NK-92 (cell line): ENCODE data around the gene VPS39.

Source experiments
- DNase-seq: peaks from one replicate; lab custom pipeline; 2025; ENCODE audit not compliant: unreplicated experiment; lab: John Stamatoyannopoulos, UW

Gene VPS39

DNA sequence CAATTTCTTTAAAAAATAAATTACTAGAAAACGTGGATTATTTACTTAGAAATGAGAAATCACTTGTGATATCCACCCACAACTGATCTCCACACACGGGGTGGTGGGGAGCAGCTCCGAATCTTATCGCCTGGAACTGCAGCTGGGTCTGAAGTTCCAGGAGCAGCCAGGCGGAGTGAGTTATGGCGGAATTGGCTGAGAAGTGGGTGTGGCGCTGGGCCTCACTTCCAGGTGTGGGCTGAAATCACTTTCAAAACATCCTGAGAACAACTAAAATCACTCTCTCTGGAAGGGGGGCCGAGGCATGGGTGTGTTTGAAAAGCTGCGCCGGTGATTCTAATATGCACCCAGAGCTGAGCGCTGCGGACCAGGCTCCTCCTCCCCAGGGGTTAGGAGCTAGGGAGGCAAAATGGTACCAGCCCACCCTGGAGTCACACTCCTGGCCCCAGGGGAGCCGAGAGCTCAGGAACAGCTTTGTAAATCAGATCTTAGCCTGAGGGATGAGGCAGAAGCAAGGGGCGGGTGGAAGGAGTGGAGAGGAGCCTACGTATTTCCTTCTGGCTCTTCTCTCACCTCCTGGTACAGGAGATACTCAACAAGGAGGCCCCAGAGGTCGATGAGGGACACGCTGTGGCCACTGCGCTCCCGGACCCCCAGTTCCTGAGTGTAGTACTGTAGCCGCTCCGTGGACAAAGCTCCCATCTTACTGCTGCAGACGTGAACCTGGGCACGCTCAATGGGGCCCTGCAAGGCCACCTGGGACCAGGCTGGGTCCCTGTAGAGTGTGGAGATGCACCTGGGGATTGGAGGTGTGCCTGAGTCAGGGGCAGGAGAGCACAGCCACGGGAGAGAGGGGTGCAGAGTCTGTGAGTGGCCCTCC lies 61.3 kb downstream of the VPS39 start:
- DNase-seq = no peak

DNA sequence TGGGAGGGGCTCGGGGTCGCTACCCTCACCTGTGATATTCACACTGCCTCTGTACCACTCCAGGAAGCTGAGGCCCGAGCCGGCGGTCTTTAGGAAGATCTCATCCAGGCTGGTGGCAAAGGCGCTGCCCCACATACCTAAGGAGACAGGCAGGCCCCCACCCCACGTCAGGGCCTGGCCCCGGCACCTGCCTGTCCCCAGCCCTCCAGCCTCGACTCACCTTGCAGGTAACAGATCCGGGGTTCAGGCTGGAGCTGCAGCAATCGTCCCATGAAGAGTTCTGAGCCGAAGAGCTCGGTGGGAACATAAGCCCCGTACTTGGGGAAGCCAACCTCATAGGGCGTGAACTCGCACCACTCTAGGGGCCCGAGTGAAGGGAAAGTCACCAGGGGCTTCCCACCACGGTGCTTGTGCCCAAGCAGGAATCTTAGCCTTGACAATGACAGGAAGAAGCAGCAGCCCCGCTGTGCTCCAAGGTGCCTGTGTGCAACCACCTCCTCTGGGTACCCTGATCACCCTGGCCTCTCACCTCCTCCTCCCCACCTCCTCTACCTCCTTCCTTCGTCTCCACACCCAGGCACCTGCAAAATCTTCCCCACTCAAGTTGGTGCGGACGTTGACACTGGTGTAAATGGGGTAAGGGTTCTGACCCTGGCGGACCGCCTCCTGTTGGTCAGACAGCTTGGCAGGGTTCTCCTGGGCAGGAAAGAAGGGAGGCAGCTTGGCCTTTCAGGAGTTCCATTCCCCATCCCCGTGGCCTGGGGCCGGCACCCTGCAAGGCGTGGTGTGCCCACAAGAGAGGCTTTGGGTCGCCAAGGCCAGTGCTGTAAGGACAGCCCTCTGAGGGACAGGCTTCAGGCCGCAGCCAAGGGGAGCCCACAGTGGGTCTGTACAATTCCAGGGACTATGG lies 62.3 kb downstream of the VPS39 start:
- no peak for DNase-seq

DNA sequence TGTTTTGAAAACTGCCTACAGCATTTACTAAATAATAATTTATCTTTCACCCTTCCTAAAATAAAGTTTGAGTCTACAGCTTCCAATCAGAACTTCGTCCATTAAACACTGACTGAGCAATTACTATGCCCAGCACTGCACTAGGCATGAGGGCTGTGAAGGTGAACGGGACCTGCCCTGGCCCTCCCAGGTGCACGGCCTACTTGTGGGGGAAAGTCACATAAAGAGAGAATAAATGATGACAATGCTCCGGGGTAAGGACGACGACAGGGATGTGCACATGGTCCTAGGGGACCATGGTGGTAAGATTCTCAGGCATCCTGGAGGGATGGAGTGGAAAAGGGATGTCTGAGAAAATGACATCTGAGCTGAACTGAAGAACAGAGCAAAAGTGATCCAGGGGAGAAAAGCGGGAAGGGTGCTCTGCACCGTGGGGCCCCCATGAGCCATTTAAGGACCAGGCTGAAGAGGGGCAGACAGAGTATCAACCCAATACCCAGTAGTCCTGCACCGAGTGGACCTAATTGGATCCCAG lies 63.2 kb downstream of the VPS39 start:
- no peak for DNase-seq

DNA sequence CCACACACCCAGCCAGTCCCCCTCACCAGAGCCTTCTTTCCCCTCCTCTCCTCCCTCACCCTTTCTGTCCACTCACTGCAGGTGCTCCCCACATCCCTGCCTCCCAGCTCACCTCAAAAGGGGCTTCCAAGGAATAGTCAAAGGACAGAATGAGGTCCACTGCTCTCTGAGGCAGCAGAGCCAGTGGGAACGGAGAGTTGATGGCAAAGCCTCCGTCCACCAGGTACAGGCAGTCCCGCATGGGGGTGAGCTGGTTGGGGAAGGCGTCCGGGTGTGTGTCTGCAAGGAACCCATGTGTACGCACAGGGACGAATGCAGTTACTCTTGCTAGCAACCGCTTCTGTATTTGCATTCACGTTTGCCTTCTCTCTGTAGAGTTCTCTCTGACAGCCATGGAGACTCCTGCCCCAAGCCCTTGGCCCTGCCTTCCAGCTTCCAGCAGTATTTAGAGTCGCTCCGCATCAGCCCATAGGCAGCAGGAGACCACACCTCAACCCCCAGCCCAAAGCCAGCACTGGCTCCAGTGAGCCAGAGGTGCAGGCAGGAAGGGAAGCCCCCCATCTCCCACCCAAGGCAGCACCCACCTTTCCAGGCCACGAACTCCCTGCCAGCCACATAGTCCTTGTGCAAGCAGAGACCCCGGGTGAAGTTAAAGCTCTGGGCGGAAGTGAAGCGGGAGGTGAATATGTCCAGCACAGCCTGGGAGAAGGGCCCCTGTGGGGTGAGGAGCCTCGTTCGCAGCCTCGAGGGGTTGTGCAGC lies 64.1 kb downstream of the VPS39 start:
- no peak for DNase-seq

DNA sequence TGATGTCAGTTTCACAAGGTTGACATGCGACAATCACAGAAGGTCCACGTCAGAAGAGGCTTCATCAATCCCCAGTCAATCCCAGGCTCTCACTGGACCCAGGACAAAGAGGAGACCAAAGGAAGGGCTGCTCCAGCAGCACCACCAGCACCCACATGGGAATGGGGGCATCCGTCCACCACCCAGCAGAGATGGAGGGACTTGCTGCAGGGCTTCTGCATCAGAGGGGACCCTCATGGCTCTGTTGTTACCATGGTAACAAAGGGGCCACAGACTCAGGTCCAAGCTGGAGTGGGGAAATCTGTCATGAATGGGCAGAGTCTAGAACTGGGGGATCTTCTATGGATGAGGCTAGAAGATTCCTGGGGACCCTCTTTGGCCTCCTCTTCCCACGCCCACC lies 64.7 kb downstream of the VPS39 start:
- no peak for DNase-seq

DNA sequence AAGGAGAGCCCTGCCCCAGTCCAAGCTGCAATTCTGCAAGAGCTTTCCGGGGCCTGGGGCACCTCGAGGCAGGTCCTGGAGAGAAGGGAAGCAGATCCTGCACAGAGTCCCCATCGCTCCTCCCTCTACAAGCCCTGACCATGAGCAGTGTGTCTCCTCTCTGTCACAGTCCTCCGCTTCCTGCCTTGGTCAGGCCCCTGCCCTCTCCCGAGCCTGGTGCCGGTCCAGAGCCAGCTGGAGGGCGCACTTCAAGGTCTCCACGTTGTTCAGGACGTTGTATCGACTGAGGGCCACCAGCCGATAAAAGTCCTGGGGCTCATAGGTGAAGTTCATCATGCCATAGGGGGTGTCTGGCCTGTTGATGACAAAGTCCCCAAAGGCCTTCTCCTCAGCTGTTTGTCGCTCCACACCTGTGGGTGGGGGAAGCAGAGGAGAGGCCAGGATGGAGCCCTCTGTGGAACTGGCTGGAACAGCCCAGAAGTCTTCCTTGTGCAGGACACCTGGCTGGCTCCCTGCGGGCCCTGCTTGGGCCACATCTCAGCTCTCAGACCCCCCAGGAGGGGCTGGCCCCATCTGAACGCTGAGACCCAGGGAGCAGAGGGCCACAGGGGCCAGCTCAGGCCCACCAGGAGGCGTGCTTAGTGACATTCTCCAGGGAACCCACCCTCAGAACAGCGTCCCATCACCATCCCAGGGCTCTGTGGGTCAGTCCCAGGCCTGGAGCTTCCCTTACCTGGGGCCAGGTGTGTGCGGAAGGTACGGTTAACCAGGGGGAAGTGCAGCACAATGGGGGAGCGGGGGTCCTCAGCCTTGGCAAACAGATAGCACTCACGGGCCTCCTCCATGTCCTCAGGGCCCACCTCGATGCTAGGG lies 66.1 kb downstream of the VPS39 start:
- DNase-seq = no peak

DNA sequence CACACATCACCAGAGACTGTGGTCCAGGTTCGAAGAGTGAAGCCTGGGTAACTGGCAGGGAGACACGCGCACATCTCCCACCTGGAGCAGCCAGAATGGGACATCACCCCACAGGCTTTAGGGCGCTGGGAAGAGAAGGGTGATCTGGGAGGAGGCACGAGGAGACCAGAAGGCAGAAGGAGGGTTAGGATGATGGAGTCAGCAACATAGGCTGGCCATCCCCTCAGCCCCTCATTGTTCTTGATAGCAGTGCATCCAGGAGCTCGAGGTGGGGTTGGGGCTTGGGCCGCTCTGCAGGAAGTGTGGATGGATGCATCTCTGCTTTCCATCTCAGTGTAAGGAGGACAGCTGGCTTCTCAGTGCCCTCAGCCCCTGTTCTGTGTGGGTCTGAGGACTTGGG lies 66.9 kb downstream of the VPS39 start:
- DNase-seq = no peak

DNA sequence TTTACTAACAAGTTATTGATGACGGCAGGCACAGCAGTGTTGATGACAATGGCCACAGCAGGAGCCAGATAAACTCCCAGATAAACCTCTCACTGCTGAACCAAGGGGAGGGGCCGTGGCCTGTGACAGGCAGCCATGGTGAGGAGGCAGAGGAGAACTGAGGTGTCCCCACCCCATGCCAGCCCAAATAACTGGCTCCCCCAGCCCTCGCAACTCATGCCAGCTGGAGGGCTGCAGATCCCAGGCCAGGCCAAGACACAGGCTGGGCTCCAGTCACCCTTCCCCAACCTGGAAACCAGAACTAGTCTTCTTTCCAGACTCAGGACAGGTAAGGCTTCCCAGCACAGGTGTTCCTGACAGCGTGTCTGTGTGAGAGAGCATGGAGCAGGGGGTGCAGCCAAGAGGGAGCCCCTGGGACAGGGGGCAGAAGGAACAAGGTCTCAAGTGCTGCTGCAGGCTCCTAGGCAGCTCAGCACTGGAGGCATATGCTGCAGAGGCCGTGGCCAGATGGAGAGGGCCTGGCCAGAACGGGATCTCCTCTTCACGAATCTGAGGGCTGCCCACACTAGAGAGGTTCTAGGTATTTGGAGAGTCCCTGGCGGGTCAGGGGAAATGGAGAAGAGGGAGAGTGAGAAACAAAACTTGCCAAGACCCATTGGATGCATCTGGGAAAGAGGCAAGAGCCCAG lies 67.6 kb downstream of the VPS39 start:
- DNase-seq = no peak

DNA sequence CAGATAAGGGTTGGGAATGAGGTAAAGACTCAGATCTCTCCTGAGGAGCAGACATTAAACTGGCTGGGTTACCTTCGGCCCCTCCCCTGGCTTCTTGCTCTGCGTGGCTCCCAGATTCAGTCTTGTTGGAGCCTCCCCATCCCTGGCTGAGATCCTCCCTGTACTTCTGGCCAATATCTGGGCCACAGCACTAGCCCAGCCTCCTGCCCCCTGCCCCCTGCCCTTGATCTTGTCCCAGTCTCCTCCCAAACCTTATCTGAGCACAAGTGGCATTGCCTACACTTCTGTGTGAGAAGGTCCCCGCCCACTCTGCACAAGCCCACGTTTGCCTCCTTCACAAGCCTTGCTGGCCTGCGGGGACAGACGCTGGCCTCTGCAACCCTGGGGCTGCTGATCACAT lies 68.5 kb downstream of the VPS39 start:
- DNase-seq = no peak

DNA sequence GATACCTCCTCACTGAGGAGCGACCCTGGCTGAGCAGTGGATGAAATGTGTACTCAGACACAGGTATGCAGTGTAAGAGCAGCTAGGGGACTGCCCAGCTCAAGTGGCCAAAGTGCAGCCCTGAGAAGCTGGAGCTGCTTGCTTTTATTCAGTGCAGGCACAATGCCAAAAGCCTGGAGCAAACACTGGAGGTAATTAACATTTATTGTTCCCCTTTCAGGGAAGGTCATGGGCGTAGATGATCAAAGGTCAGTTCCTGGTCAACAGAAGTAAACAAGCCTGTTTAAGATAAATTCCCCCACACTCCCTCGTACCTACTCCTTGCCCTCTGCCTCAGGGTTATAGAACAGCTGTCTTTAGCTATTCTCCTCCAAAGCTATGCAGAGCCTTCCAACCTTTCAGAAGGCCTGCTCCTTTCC lies 69.1 kb downstream of the VPS39 start:
- no peak for DNase-seq

DNA sequence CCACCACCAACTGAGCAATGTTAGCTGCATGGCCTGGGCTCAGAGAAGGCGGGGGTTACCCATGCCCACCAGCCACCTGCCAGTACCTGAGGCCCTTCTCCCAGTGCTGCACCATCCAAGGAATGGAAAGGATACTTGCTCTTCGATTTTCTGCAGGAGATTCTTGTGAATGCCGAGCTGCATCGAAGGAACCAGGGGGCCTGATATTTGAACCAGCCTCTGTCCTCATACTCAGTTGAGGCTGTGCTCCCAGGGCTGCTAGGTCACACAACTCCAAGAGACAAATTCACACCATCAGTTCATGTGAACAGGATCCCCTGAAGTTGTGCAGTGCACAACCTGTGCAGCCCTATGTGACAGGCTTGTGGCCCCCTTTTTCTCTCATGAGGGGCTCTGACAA lies 69.7 kb downstream of the VPS39 start:
- no peak for DNase-seq

DNA sequence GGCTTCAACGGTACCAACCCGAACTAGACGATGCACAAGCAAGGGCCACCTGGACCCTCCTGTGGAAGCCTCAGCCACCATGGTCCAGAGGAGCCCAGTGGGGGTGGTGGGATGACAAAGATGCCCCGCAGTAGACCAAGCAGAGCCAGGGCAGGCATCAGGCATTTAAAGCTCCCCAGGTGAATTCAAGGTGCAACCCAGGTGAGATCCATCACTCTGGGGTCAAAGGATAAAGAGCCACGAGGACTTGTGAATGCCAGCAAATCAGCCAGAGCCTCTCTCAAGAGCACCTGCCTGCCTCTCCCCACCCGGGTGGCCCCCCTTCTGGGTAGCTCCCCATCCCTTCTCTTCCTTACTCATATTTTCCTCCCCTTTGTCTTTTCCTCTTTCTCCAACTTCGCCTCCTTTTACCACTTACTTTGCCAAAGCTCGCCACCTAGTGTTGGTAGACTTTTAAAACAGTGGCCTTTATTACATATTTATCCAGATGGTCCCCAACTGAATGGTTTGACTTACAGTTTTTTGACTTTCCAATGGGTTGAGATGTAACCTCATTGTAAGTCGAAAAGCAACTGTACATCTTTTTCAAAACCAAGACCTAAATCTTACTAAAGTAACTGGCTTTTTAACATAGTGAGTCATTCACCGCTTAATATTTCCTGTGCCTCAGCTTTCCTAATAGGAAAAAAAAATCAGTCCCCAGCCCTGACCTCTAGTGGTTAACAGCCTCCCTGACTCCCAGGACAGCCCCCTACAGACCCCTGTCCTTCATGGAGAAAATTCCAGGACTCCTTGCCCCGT lies 70.4 kb downstream of the VPS39 start:
- no peak for DNase-seq

DNA sequence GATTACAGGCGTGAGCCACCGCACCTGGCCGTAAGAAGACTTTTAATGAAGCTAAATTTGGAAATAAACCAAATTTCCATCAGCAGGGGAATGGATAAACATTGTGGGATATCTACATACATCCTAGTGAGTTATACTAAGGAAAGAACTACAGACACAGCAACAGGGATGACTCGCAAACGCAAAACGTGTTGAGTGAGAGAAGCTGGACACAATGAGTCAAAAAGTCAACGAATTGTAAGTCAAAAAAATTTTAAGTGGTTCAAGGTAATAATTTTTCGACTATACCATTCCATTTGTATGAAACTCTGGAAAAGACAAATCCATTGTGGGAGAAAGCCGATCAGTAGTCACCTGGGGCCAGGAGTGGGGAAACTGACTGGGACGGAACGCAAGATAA lies 71.6 kb downstream of the VPS39 start:
- no peak for DNase-seq

DNA sequence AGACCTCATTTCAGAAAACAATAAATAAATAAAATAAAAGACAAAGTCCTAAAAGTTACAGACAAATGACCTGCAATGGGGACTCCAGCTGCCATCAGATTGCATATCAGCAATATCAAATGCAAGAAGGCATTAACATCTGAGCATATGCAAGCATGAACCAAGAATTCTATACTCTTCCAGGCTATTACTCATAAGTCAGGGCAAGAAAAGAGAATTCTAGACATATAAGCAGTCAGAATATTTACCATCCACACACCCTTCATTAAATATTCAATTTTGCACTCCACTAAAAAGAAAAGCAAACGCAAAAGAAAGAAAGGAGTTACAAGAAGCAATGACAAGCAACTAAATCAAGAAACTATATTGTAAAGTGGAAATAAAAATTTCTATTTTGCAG lies 72.8 kb downstream of the VPS39 start:
- no peak for DNase-seq

DNA sequence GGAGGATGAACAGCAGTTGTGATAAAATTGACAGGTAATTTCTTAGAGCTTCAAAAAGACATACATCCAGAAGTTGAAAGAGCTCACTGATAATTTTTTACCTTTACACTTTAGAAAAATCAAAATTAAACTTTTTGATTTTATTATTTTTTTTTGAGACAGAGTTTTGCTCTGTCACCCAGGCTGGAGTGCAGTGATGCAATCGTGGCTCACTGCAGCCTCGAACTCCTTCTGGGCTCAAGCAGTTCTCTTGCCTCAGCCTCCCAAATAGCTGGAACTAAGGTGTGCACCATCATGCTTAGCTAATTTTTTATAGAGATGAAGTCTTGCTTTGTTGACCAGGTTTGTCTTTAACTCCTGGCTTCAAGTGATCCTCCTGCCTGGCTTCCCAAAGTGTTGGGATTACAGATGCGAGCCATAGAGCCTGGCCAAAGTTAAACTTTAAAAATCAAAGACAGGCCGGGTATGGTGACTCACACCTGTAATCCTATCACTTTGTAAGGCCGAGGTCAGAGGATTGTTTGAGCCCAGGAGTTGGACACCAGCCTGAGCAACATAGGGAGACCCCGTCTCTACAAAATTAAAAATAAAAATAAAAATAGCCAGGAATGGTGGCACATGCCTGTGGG lies 73.4 kb downstream of the VPS39 start:
- no peak for DNase-seq

DNA sequence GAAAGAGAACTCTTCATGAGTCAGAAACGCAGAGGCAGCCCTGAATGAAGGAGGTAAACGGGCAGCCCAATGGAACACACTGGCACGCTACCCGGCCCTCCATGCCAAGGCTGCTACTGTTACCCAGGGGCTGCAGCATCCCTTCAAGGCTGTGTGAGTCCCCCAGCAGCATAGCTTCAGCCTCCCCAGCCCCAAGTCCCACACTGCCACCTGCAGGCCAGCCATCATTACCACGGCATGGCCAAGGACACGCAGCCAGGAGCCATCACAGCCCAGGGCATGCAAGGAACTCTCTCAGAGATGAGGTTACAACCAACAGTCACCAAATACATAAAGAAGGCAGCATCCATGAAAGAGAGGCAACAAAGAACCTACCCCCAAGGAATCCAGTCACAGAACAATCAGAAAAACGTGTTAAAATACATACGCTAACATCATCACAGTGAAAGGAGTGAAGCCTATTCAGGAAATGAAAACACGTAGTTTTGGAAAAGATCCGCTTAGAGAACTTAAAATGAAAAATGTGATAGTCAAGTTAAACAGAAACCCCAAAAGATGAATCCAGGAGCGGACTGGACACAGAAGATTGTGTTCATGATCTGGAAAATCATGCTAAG lies 74.1 kb downstream of the VPS39 start:
- no peak for DNase-seq

DNA sequence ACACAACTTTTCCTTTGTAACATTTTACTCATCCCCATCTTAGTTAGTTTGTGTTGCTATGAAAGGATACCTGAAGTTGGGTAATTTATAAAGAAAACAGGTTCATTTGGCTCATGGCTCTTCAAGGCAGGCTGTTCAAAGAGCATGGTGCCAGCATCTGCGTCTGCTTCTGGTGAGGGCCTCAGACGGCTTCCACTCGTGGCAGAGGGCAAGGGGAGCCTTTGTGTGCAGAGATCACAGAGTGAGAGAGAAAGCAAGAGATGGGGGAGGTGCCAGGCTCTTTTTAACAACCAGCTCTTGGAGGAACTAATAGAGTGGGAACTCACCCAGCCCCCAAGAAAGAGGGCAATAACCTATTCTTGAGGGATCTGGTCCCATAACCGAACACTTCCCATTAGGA lies 74.7 kb downstream of the VPS39 start:
- no peak for DNase-seq
